ENCODE data around the gene GP1BA.

The GP1BA gene

DNA sequence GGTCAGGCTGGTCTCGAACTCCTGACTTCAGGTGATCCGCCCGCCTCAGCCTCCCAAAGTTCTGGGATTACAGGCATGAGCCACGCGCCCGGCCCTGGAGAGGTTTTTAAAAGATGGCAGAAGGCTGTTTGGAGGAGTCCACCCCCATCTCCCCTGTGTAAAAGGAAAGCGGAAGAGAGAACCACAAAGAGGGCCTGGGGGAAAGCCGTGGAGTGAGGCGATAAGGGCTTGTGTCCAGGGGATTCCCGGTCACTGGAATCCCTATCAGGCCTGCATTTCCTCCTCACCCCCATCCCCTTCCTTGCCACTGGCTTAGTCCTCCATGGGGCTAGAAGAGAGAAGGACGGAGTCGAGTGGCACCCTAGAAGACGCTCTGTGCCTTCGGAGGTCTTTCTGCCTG lies at the start of gene GP1BA:
Gene GP1BA, plus strand, starts transcription at position 315 of the 400 bp plus-strand sequence. CDS start 328 bp downstream, outside the sequence.
- TF ChIP-seq, protein P1, sequence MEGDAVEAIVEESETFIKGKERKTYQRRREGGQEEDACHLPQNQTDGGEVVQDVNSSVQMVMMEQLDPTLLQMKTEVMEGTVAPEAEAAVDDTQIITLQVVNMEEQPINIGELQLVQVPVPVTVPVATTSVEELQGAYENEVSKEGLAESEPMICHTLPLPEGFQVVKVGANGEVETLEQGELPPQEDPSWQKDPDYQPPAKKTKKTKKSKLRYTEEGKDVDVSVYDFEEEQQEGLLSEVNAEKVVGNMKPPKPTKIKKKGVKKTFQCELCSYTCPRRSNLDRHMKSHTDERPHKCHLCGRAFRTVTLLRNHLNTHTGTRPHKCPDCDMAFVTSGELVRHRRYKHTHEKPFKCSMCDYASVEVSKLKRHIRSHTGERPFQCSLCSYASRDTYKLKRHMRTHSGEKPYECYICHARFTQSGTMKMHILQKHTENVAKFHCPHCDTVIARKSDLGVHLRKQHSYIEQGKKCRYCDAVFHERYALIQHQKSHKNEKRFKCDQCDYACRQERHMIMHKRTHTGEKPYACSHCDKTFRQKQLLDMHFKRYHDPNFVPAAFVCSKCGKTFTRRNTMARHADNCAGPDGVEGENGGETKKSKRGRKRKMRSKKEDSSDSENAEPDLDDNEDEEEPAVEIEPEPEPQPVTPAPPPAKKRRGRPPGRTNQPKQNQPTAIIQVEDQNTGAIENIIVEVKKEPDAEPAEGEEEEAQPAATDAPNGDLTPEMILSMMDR (IDR thresholded peaks at IDR 0.05; ENCODE audit: low read depth, low read length, missing control alignments) = no peak
- no peak within 1 kb of the TSS for H3K4me3 ChIP-seq (ENCODE audit: low read depth, low read length)
- no peak for DNase-seq (ENCODE audit: low read depth)
- in situ Hi-C loops (cut with HindIII; ENCODE audit: low sequenced_read_pairs) = no loop called here

DNA sequence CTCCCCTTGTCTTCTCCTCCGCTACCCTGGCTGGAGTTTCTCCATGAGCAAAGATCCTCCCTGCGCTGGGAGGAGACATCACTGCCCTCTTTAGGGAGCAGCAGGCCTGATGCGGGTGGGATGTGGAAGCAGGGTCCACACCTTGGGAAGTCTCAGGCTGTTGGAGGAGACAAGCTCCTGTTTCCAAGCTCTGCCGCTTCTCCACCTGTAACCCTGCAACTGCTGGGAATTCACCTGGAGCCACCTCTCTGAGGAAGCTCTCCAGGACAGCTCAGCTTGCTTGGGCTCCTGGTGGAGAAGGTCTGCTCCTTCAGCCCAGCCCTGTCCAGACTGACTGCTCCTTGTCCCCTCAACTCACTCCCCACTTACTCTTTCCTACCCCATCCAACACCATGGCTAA lies 47.6 kb upstream of the GP1BA start:
- DNase-seq (ENCODE audit: low read depth) = no peak
- TF ChIP-seq, protein P1 (IDR thresholded peaks at IDR 0.05; ENCODE audit: low read depth, low read length, missing control alignments) = no peak
- in situ Hi-C loops (cut with HindIII; ENCODE audit: low sequenced_read_pairs) = no loop called here
- no peak overlapping the region for H3K4me3 ChIP-seq (ENCODE audit: low read depth, low read length)

- no peak for DNase-seq (ENCODE audit: low read depth)
- TF ChIP-seq, protein P1 (IDR thresholded peaks at IDR 0.05; ENCODE audit: low read depth, low read length, missing control alignments) = no peak
- no peak overlapping the region for H3K4me3 ChIP-seq (ENCODE audit: low read depth, low read length)
- in situ Hi-C loops (cut with HindIII; ENCODE audit: low sequenced_read_pairs) = no loop called here
Measured at GRCh38 chr17:4886830-4887229, 45.2 kb upstream of the GP1BA start.

- no peak overlapping the region for H3K4me3 ChIP-seq (ENCODE audit: low read depth, low read length)
- TF ChIP-seq, protein P1 (IDR thresholded peaks at IDR 0.05; ENCODE audit: low read depth, low read length, missing control alignments) = no peak
- in situ Hi-C loops (cut with HindIII; ENCODE audit: low sequenced_read_pairs) = no loop called here
- DNase-seq (ENCODE audit: low read depth) = no peak
Measured at GRCh38 chr17:4887581-4887980, 44.5 kb upstream of the GP1BA start.

DNA sequence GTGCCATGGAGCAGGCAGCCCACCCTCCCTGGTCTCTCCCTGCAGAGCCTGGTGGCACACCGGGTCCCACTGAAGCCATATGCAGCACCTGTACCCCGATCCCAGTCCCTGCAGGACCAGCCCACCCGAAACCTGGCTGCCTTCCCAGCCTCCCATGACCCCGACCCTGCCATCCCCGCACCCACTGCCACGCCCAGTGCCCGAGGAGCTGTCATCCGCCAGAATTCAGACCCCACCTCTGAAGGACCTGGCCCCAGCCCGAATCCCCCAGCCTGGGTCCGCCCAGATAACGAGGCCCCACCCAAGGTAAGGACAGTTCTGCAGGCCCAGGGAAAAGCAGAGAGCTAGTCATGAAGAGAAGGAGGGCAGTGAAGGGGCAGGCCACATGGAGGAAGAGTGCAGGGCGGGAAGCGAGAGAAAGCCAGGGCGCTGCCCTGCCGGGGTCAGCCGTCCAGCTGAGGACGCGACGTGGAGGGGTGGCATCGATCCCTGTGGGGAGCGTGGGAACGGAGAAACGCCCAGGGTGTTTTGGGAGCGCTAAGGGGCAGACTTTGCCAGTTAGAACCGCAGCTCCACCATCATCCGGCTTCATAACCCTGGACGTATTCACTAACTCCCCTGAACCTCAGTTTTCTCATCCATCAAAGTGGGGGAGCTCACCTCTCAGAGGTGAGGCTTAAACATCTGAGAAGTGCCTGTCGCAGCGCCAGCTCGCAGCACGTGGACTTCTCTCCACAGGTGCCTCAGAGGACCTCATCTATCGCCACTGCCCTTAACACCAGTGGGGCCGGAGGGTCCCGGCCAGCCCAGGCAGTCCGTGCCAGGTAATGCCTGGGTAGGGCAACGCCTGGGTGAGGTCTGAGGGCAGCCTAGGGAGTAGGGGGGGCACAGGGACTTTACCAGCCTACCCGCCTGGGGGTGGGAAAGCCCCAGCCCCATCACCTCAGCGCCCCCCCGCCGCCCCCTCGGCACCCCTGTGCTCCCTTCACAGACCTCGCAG lies 40.4 kb upstream of the GP1BA start:
- no peak overlapping the region for H3K4me3 ChIP-seq (ENCODE audit: low read depth, low read length)
- TF ChIP-seq, protein P1 (IDR thresholded peaks at IDR 0.05; ENCODE audit: low read depth, low read length, missing control alignments) = no peak
- no peak for DNase-seq (ENCODE audit: low read depth)
- in situ Hi-C loops (cut with HindIII; ENCODE audit: low sequenced_read_pairs) = no loop called here

GRCh38 chr17:4892499-4893221 lies 39.4 kb upstream of the GP1BA start:
- TF ChIP-seq, protein P1 (IDR thresholded peaks at IDR 0.05; ENCODE audit: low read depth, low read length, missing control alignments) = no peak
- no peak for DNase-seq (ENCODE audit: low read depth)
- in situ Hi-C loops (cut with HindIII; ENCODE audit: low sequenced_read_pairs) = no loop called here
- H3K4me3 ChIP-seq (ENCODE audit: low read depth, low read length) = no peak overlapping the region
